CD4-positive, CD25-positive, alpha-beta regulatory T cell (primary cell): ENCODE results near the gene NCK2. TPM values are rescaled to one million over a fixed set of nuclear protein-coding genes. Genes with fewer than 3 reads are reported as not detected.
A peak's percentile ranks its signal among the peaks of the same experiment; 100 is the strongest.
"Not testable (repeated sequence)": the region's sequence is repeated elsewhere in the genome, so short reads cannot be mapped to it uniquely, and the experiment has no call there.

ENCODE experiments used
- ATAC-seq, 2 donors: fragments of 150-1000 bp; cut with Tn5 transposase; one replicate each; pipeline ENCODE4 v1.10.0; 2021; ENCODE audit warnings: low read depth in 2 of 2, moderate number of reproducible peaks in 2 of 2, moderate library complexity in 1 of 2
- DNase-seq, 3 donors: peaks; one replicate each; pipeline versions ENCODE4 v3.0.0 to v3.0.0-alpha.2; 2012 to 2022; ENCODE audit warnings: mixed read lengths in 1 of 3
- H3K27ac ChIP-seq: one replicate; pipeline ENCODE4 v1.7.0; 2013; ENCODE audit warnings: mild to moderate bottlenecking, low read length; ENCODE audit not compliant: insufficient read depth, poor library complexity, severe bottlenecking
- H3K27me3 ChIP-seq: one replicate; pipeline ENCODE4 v1.7.0; 2013; ENCODE audit warnings: low read length; ENCODE audit not compliant: control insufficient read depth, insufficient read depth
- H3K36me3 ChIP-seq: one replicate; pipeline ENCODE4 v1.7.0; 2013; ENCODE audit warnings: mild to moderate bottlenecking, low read length, moderate library complexity; ENCODE audit not compliant: control insufficient read depth, insufficient read depth
- H3K4me1 ChIP-seq: 2 replicates; pipeline ENCODE4 v1.7.0; 2013; ENCODE audit warnings: mild to moderate bottlenecking, low read length; ENCODE audit not compliant: insufficient read depth, control insufficient read depth, poor library complexity, severe bottlenecking
- H3K4me3 ChIP-seq: one replicate; pipeline ENCODE4 v1.7.0; 2013; ENCODE audit warnings: low read depth, mild to moderate bottlenecking, low read length, moderate library complexity
- H3K9me3 ChIP-seq, 2 experiments: 1 replicate in 1 of 2; 2 replicates in 1 of 2; pipeline ENCODE4 v1.7.0; 2013; ENCODE audit warnings: low read length in 2 of 2, mild to moderate bottlenecking in 1 of 2, moderate library complexity in 1 of 2; ENCODE audit not compliant: control insufficient read depth in 2 of 2
- H3K27ac Mint-ChIP-seq, 3 donors: one replicate each; pipeline ENCODE4 v1.8.0; 2020 to 2022; ENCODE audit warnings: mild to moderate bottlenecking in 3 of 3, mixed read lengths in 3 of 3, moderate library complexity in 2 of 3
- H3K27me3 Mint-ChIP-seq: one replicate; pipeline ENCODE4 v1.8.0; 2022; ENCODE audit warnings: mild to moderate bottlenecking, mixed read lengths
- H3K36me3 Mint-ChIP-seq: one replicate; pipeline ENCODE4 v1.8.0; 2020; ENCODE audit warnings: mixed read lengths
- H3K4me1 Mint-ChIP-seq, 4 donors: one replicate each; pipeline ENCODE4 v1.8.0; 2020 to 2022; ENCODE audit warnings: mixed read lengths in 4 of 4, mild to moderate bottlenecking in 1 of 4
- H3K4me3 Mint-ChIP-seq, 4 donors: one replicate each; pipeline ENCODE4 v1.8.0; 2020 to 2022; ENCODE audit warnings: mild to moderate bottlenecking in 4 of 4, mixed read lengths in 4 of 4, moderate library complexity in 3 of 4
- H3K9me3 Mint-ChIP-seq, 7 donors: one replicate each; pipeline ENCODE4 v1.8.0; 2020 to 2022; ENCODE audit warnings: mixed read lengths in 7 of 7, mild to moderate bottlenecking in 3 of 7, moderate library complexity in 2 of 7
- polyA plus RNA-seq, 4 donors: library from polyadenylated mRNA; unstranded; fragments of 300-500 nt; fragmentation: Illumina TruSeq; gene quantifications; one replicate each; pipeline ENCODE4 v1.2.3, GENCODE V29; 2021
- total RNA-seq: library from RNA; stranded (reverse); gene quantifications from one replicate; pipeline ENCODE4 v1.2.3, GENCODE V29; 2022

NCK2 gene
- total and polyA plus RNA-seq, 5 donors from 2014 or later, result 44.8 to 167 (median 60.5) TPM

- not testable (repeated sequence) for ATAC-seq
Observed at GRCh38 chr2:105897694-105898093, 153.0 kb downstream of the NCK2 start.

GRCh38 chr2:105903051-105903674, 158.5 kb downstream of the NCK2 start:
- no peak overlapping the region for H3K4me3 Mint-ChIP-seq
- Histone ChIP-seq H3K4me3 (no peak overlapping the region), H3K27me3 (no peaks in the 10 kb centered on the region), H3K4me1 (peaks cover 18% of the 10 kb centered on the region), H3K27ac (no peak overlapping the region), H3K9me3 (peaks cover 0 to 6% of the 10 kb centered on the region in 2 experiments), H3K36me3 (no peaks in the 10 kb centered on the region)
- DNase-seq (no peak), ATAC-seq (no peak)
- peaks cover 32% of the 10 kb centered on the region for H3K36me3 Mint-ChIP-seq
- H3K27me3 Mint-ChIP-seq, result no peaks in the 10 kb centered on the region
- H3K27ac Mint-ChIP-seq, result peak overlapping the region in 1 of 3 donors; percentile 79
- peaks cover 0 to 26% (median 8%) of the 10 kb centered on the region in 7 donors for H3K9me3 Mint-ChIP-seq
- H3K4me1 Mint-ChIP-seq, result peaks cover 28 to 80% (median 41%) of the 10 kb centered on the region in 4 donors

More at GRCh38 chr2:105897694-105898093, 153.0 kb downstream of the NCK2 start:
- H3K4me1 ChIP-seq, H3K9me3 ChIP-seq, H3K4me3 Mint-ChIP-seq, DNase-seq, H3K4me3 ChIP-seq, H3K27me3 ChIP-seq, H3K27me3 Mint-ChIP-seq, H3K27ac ChIP-seq: not testable (repeated sequence)
- Mint-ChIP-seq H3K27ac (peak overlapping the region in 1 of 3 donors; percentile 92), H3K36me3 (peaks cover 65% of the 10 kb centered on the region), H3K4me1 (peaks cover 33 to 71% (median 43%) of the 10 kb centered on the region in 4 donors), H3K9me3 (peaks cover 0 to 37% (median 13%) of the 10 kb centered on the region in 7 donors)
- H3K36me3 ChIP-seq, result peaks cover 30% of the 10 kb centered on the region

- H3K27ac Mint-ChIP-seq, result peak overlapping the region in 1 of 3 donors; percentile 64
- H3K4me1 Mint-ChIP-seq, result peaks cover 18 to 66% (median 45%) of the 10 kb centered on the region in 4 donors
- Histone ChIP-seq H3K27me3 (no peaks in the 10 kb centered on the region), H3K4me1 (peaks cover 18% of the 10 kb centered on the region), H3K27ac (no peak overlapping the region), H3K4me3 (no peak overlapping the region), H3K9me3 (peaks cover 0 to 6% of the 10 kb centered on the region in 2 experiments), H3K36me3 (no peaks in the 10 kb centered on the region)
- ATAC-seq, result no peak
- peaks cover 0 to 19% (median 7%) of the 10 kb centered on the region in 7 donors for H3K9me3 Mint-ChIP-seq
- H3K27me3 Mint-ChIP-seq, result no peaks in the 10 kb centered on the region
- DNase-seq, result peak in 1 of 3 donors; percentile 24
- H3K36me3 Mint-ChIP-seq, result peaks cover 25% of the 10 kb centered on the region
- peak overlapping the region in 1 of 4 donors; percentile 0 for H3K4me3 Mint-ChIP-seq
Observed at GRCh38 chr2:105904938-105905337, 160.2 kb downstream of the NCK2 start.

GRCh38 chr2:105906481-105906880, 161.8 kb downstream of the NCK2 start:
- Mint-ChIP-seq H3K4me3 (peak overlapping the region in 2 of 4 donors; percentile 32 to 34), H3K9me3 (peaks cover 0 to 8% (median 1%) of the 10 kb centered on the region in 7 donors), H3K36me3 (peaks cover 10% of the 10 kb centered on the region), H3K27me3 (no peaks in the 10 kb centered on the region), H3K4me1 (peaks cover 8 to 54% (median 40%) of the 10 kb centered on the region in 4 donors), H3K27ac (peak overlapping the region in 2 of 3 donors; percentile 47 to 77)
- H3K36me3 ChIP-seq, result no peaks in the 10 kb centered on the region
- peak in 1 of 2 donors; percentile 22 for ATAC-seq
- H3K27me3 ChIP-seq, result no peaks in the 10 kb centered on the region
- DNase-seq, result no peak
- no peak overlapping the region for H3K27ac ChIP-seq
- no peaks in the 10 kb centered on the region for H3K9me3 ChIP-seq
- peaks cover 18% of the 10 kb centered on the region for H3K4me1 ChIP-seq
- no peak overlapping the region for H3K4me3 ChIP-seq

- Mint-ChIP-seq H3K9me3 (peaks cover 0 to 7% (median 2%) of the 10 kb centered on the region in 7 donors), H3K4me3 (peak overlapping the region in 1 of 4 donors; percentile 41), H3K27me3 (no peaks in the 10 kb centered on the region), H3K36me3 (peaks cover 8% of the 10 kb centered on the region), H3K4me1 (peaks cover 8 to 55% (median 39%) of the 10 kb centered on the region in 4 donors), H3K27ac (peak overlapping the region in 2 of 3 donors; percentile 49 to 77)
- H3K4me3 ChIP-seq, result no peak overlapping the region
- H3K4me1 ChIP-seq, result peaks cover 18% of the 10 kb centered on the region
- H3K9me3 ChIP-seq, result no peaks in the 10 kb centered on the region
- H3K27me3 ChIP-seq, result no peaks in the 10 kb centered on the region
- ATAC-seq, result no peak
- DNase-seq, result no peak
- no peaks in the 10 kb centered on the region for H3K36me3 ChIP-seq
- no peak overlapping the region for H3K27ac ChIP-seq
Observed at GRCh38 chr2:105907184-105907583, 162.5 kb downstream of the NCK2 start.

GRCh38 chr2:105909215-105909614, 164.5 kb downstream of the NCK2 start:
- Histone ChIP-seq H3K9me3 (no peaks in the 10 kb centered on the region), H3K27me3 (no peaks in the 10 kb centered on the region), H3K4me1 (peaks cover 18% of the 10 kb centered on the region), H3K4me3 (no peak overlapping the region), H3K36me3 (no peaks in the 10 kb centered on the region), H3K27ac (no peak overlapping the region)
- Mint-ChIP-seq H3K36me3 (no peaks in the 10 kb centered on the region), H3K27me3 (no peaks in the 10 kb centered on the region), H3K9me3 (peaks cover under 1 to 5% (median 3%) of the 10 kb centered on the region in 7 donors), H3K4me1 (peaks cover 8 to 40% (median 31%) of the 10 kb centered on the region in 4 donors), H3K27ac (peak overlapping the region in 2 of 3 donors; percentile 57 to 77), H3K4me3 (no peak overlapping the region)
- DNase-seq, result no peak
- ATAC-seq, result no peak

- Mint-ChIP-seq H3K27me3 (no peaks in the 10 kb centered on the region), H3K27ac (no peak overlapping the region), H3K4me1 (peaks cover 8 to 28% (median 23%) of the 10 kb centered on the region in 4 donors), H3K9me3 (peaks cover 3 to 19% (median 7%) of the 10 kb centered on the region in 7 donors), H3K4me3 (no peak overlapping the region), H3K36me3 (peaks cover 8% of the 10 kb centered on the region)
- Histone ChIP-seq H3K27ac (no peak overlapping the region), H3K9me3 (peaks cover 8 to 11% of the 10 kb centered on the region in 2 experiments), H3K4me3 (no peak overlapping the region), H3K4me1 (peaks cover 18% of the 10 kb centered on the region), H3K27me3 (no peaks in the 10 kb centered on the region), H3K36me3 (no peaks in the 10 kb centered on the region)
- ATAC-seq, result no peak
- DNase-seq, result no peak
Observed at GRCh38 chr2:105910497-105911238, 166.0 kb downstream of the NCK2 start.
